Stimulated activated CD8-positive, alpha-beta memory T cell treated with anti-CD3 and anti-CD28 coated beads, Interleukin-15, amount 100 ng/mL, for 24 hours (primary cell): ENCODE measurements around the gene OGG1.

Experiments
- DNase-seq: peaks from one replicate; pipeline ENCODE4 v3.0.0-alpha.2; 2020; ENCODE audit warnings: low read depth

Gene OGG1

DNA sequence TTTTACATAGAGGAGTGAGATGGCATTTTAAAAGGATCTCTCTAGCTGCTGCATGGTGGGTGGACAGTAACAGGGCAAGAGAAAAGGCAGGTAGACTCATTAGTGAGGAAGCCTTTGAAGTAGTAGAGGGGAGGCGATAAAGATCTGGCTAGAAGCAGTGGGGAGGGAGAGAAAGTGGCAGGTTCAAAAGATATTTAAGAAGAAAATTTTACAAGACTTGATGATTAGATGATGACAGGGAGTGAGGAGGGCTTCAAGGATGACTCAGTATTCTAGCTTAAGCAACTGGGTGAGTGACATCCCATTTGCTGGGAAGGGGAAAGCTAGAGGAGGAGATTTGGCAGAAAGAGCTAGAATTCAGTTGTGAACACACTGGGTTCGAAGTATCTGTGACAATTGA lies 22.0 kb upstream of the OGG1 start:
- DNase-seq = no peak

DNA sequence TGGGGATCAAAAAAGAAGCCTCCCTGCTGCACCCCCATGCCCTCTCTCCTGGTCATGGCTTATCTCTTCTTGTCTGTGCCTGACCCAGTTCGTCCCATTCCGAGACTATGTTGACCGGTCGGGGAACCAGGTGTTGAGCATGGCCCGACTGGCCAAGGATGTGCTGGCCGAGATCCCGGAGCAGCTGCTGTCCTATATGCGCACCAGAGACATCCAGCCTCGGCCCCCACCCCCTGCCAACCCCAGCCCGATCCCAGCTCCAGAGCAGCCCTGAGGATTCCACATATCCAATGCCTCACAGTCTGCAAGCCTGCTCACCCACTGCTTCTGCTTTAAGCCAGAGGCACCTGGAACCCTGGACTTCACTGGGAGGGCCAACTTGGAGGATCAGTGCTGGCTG lies 20.3 kb upstream of the OGG1 start:
- DNase-seq = no peak

DNA sequence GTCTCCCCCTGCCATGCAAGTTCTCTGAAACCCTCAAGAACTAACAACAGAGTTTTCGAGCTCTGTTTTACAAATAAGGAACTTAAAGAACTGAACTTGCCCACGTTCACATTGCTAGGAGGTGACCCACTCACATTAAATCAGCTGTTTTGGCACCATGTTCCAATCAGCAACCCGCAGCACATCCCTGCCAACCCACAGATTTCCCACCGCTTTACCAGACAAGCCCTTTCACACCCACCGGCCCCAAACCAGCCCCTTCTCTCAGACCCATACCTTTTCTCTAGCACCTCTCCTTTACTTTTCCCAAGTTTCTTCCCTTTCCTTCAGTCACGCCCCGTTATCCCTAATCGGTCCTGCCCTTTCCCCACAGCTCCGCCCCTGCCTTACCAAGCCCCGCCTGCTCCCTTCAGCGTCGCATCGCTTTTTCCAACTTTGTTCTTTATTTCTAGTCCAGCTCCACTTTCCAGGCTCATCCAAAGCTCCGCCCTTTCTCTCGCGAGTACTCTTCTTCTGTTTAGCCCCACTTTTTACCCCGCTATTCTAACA lies 19.0 kb upstream of the OGG1 start:
- no peak for DNase-seq

DNA sequence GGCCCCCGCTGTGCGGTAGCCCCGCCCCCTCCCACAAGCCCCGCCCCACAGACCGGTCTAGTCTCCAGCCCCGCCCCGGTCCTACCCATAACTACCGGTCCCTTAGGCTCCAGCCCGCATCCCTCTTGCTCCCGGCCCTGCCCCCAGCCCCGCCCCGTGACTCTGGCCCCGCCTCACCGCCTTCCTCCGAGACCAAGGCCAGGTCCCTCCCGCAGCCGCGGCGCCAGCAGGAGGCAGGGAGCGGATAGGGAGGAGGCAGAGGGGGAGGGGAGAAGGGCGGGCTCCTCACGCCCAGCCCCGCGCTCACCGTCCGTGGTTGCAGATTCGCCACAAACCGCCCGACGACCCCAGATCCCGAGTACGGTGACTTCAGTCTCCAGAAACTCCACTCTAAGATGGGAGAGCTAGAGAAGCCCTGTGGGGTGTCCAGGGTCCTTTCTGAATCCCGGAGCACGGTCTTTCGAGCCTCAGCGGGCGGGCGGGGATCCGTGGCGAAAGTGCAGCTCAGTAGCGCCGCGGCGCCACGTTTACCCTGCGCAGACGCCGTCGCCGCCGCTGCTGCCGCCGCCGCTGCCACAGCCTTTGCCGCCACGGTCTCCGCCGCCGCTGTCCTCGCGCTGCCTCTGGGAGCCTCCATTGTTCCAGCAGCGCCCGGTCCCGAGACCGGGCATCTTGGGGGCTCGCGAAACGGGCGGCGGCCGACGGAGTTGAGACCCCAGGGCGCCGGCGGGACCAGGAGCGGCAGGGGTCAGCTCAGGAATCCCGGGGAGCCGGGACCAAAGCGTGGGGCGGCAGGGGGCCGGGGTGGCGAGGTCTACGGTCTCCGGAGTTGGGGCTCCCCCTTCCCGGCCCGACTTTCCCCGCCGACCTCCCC lies 18.3 kb upstream of the OGG1 start, which contains the start of gene BRPF1:
Gene BRPF1 (plus strand): TSS at position 530 of the 874 bp plus-strand sequence. CDS start 2,406 bp downstream, outside the sequence.
- DNase-seq = peak; percentile 97

DNA sequence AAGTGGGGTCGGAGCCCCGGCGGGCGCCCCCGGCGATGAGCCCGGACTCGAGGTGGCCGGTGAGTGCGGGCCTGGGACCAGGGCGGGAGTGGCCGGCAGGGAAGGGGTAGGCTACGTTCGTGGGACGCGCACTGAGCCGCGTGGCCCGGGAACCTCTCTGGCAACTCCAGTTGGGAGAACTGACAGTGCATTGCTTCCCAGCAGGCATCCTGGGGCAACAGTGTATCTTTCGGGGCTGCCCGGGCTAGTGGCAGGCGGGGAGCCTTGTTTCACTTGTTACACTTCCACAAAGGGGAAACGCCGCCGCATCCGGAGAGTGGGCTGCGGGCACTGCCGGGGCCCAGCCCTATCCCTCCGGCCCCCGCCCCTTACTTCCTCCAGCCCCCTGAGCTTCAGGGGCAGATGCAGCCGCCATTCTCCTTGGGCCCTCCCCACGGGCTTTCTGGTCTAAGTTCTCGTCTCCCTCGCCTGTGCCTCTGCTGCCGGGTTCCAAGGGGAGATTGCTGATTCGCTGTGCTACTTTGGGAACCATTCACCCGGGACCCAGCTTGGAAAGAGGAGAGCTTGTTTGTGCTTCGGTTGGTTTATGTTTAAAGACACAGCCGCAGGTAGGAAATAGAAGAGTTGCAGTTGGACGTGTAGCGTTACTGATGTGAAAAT lies 17.5 kb upstream of the OGG1 start:
- DNase-seq = no peak

DNA sequence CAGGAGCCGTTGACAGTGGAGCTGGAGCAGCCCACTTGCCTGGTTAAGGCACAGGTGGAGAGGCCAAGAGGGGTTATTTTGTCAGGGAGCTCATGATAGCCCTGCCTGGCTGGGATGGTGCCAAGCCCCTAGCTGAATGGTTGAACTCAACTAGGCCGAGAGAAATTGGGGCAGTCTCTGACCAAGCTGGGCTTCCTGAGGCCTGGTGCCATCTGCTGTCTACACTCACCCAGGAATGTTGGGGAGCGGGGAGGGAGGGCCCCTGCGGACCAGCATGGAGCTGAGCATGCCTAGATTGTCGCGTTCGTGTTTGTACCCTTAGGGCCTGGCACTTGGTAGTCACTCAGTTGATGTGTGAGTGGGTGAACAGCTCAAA lies 17.0 kb upstream of the OGG1 start:
- no peak for DNase-seq

DNA sequence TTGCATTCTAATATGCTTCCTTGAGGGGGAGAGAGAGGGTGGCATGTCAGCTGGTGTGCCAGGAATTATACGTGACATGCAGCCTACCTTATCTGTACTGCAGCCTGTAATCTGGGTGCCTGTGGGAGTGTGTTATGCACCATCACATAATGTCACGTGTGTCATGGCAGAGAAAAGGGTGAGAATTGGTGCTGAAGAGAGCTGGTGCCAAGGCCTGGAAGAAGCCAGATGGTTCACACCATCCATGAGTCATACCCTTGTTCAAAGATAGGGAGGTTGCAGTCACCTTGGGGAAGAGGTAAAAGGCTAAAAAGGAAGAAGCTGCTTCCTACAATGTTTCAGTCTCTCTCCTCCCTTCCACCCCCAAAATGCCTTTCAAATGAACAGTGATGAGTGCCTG lies 12.9 kb upstream of the OGG1 start:
- no peak for DNase-seq

DNA sequence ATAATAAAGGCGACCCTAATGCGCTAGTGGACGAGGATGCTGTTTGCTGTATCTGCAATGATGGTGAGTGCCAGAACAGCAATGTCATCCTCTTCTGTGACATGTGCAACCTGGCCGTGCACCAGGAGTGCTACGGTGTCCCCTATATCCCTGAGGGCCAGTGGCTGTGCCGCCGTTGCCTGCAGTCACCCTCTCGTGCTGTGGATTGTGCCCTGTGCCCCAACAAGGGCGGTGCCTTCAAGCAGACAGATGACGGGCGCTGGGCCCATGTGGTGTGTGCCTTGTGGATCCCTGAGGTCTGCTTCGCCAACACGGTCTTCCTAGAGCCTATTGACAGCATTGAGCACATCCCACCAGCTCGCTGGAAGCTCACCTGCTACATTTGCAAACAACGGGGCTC lies 10.6 kb upstream of the OGG1 start:
- DNase-seq = no peak

DNA sequence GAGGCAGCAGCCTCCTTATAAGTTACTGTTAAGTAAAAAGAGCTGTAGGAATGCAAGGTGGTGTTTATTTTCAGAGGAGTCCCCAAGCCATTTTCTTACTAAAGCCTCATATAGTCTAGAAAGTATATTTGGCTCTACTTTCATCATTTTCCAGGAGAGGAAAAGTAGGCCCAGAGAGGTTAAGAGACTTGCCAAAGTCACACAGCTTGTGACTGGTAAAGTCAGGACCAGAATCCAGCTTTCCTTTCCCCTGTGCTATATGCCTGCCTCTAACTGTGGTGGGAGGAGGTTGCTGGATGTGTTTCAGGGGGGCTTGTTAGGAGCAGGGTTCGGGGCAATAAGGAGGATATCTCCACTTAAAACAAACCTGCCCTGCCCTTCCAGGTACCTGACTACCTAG lies 7.2 kb upstream of the OGG1 start:
- no peak for DNase-seq

DNA sequence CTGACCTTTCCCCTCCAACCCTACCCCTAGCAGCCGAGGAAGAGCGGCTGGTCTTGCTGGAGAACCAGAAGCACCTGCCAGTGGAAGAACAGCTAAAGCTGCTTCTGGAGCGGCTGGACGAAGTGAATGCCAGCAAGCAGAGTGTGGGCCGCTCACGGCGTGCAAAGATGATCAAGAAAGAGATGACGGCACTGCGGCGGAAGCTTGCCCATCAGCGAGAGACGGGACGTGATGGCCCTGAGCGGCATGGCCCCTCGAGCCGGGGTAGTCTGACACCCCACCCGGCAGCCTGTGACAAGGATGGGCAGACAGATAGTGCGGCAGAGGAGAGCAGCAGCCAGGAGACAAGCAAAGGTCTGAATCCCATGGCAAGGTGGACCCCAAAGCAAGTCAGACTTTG lies 6.2 kb upstream of the OGG1 start:
- DNase-seq = no peak

DNA sequence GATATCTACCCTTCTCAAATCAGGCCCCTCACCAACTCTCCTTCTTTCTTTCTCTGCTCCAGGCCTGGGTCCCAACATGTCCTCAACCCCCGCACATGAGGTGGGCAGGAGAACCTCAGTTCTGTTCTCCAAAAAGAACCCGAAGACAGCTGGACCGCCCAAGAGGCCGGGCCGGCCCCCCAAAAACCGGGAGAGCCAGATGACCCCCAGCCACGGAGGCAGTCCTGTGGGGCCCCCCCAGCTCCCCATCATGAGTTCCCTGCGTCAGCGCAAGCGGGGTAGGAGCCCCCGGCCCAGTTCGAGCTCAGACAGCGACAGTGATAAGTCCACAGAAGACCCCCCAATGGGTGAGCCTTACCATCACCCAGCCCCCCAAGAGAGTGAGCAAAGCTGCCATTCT lies 5.6 kb upstream of the OGG1 start:
- DNase-seq = no peak

DNA sequence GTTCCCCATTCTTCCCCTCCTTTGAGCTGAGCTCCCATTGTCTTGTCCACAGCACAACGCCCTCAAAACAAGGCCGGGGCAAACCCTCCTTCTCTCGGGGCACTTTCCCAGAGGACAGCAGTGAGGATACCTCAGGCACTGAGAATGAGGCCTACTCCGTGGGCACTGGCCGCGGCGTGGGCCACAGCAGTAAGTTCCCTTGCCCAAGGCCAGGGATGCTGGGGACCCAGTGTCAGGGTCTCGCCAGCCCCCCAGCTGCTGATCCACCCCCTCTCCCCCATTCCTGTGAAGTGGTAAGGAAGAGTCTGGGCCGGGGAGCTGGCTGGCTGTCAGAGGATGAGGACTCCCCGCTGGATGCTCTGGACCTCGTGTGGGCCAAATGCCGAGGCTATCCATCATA lies 4.2 kb upstream of the OGG1 start:
- DNase-seq = no peak

DNA sequence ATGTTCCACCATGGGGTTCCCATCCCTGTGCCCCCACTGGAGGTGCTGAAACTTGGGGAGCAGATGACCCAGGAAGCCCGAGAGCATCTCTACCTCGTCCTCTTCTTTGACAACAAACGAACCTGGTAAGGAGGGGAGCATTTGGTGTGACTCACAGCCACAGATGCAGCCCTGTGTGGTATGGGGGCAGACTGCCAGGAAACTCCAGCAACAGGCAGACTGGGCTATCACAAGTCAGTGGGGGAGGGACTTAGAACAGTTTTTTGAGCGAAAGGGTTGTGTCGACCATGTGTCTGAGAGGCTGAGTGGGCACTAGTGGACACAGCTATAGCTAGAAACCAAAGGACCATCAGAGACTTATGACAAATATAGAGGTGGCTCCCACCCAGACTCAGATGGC lies 3.4 kb upstream of the OGG1 start:
- no peak for DNase-seq

DNA sequence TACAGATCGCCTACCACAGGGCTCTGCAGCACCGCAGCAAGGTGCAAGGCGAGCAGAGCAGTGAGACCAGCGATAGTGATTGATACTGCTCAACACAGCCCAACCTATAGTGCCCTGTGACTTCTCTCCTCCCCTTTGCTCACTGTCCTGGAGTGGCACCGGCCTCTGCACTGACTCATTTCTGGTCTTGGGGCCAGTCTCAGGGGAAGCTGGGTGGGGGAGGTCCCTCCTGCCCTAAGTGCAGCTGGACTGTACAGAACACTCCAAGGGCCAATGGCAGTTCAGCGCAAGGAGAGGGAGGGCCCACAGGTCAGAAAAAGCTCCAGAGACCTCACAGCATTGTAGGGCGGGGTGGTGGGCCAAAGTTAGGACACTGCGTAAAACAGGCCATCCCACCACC lies 2.5 kb upstream of the OGG1 start:
- DNase-seq = no peak

DNA sequence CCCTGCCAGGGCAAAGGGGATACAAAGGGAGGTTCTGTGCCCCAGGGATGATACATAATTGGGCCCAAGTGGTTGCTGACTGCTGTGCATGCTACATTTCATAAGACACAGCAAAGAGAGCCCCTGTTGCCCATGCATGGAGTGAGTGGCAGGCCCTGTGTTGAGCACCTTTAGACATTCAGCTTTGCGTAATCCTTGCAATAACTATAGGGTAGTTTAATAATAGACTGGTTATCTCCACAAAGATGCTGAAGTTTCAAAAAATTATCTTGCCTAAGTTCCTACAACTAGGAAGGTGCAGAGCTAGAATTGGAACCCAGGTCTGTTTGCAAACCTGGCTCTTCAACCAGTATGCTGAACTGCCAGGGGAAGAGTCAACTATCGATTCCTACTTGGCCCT lies 1.7 kb upstream of the OGG1 start:
- no peak for DNase-seq

DNA sequence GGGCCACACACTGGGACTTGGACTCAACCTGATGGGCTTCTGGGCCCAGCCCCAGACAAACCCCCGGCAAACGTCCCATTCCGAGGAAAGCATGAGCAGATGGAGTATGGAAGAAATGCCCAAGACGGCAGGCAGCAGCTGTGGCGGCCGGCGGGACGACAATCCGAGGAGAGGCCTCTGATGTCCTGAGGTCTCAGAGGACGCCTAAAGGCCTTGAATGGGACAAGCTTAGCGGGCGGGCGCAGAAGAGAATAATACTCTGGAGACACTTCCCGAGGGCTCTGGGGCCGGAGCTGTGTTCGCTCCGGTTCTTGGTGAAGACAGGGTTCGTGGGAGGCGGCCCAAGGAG lies 482 bp upstream of the OGG1 start:
- no peak for DNase-seq

DNA sequence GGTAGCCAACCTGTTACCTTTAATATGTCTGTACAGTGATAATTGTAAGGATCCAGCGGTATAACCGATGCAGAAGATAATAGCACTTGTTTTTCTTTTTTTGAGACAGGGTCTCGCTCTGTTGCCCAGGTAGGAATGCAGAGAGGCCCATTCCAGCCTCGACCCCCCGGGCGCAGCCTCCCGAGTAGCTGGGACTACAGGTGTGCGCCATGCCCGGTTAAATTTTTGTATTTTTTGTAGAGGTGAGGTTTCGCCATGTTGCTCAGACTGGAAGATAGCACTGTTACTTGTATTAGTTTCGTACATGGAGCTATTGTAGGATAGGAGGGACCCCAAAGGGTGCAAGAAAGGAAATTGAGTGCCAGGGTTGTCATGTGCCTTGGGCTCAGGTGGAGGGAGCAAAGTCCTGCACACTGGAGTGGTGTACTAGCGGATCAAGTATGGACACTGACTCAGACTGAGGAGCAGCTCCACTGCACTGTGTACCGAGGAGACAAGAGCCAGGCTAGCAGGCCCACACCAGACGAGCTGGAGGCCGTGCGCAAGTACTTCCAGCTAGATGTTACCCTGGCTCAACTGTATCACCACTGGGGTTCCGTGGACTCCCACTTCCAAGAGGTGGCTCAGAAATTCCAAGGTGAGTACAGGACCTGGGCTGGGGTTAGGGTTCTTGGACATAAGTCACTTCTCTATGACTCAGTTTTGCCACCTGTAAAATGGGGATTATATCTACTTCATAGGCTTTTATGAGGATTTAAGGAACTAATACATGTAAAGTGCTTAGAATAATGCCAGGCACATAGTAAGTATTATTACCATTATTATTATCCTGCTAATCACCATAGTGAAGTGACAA lies 1.0 kb downstream of the OGG1 start:
- DNase-seq = no peak

DNA sequence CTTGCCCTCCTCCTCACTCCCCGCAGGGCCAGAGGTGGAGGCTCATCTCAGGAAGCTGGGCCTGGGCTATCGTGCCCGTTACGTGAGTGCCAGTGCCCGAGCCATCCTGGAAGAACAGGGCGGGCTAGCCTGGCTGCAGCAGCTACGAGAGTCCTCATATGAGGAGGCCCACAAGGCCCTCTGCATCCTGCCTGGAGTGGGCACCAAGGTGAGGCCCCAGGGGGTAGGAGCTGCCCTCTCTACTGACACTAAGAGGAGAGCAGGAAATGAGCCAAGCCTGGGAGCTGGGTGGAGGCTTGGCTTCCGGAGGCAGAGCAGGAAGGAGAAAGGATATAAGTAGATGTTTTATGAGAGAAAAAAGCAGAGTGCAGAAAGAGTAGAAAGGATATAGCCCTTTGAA lies 4.9 kb downstream of the OGG1 start:
- DNase-seq = no peak

DNA sequence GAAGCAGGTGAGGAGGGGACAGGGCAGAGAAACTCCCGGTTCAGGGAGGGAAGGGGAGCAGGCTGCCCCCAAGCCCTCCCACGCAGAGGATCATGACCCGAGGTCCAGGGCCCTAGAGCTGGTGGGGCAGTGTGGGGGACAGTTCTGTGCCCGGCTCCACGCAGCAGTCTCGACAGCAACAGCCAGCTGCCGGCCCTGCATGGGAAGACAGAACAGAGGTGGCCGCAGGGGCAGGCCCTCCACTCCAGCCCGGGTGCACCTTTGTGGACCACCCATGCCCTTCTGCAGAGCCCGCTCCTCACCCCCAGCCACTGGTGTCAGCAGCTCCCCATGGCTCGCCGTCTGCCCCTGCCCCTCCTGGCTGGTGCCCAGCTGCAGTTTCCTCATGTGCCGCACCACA lies 7.7 kb downstream of the OGG1 start:
- no peak for DNase-seq

DNA sequence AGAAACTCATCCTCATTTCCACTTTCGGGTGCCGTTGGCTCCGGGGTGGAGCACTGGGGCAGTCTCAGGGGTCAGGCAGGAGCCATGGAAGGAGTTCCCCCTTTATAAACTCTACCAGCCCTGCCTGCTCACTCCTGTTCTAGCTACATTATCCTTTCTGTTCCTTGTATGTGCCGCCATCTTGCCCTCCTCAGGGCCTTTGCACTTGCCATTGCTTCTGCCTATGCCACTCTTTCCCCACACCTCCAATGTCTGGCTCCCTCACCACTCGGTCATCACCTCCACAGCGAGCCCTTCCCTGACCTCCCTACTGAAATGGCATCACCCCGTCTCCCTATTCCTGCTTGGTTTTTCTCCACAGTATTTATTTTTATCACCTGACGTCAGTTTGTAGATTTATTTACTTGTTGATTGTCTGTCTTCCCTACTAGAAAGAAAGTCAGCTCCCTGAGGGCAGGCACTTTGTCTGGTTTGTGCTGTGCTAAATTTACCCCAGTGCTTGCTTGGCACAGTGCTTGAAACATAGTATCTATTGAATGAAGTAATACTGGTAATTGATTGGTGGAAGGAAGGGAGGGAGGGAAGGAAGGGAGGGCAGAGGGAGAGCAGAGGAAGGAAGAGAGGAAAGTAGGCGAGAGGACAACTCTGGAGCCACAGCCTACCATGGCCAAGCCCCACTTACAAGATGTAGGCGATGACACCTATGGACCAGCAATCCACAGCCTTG lies 11.2 kb downstream of the OGG1 start:
- DNase-seq = no peak

DNA sequence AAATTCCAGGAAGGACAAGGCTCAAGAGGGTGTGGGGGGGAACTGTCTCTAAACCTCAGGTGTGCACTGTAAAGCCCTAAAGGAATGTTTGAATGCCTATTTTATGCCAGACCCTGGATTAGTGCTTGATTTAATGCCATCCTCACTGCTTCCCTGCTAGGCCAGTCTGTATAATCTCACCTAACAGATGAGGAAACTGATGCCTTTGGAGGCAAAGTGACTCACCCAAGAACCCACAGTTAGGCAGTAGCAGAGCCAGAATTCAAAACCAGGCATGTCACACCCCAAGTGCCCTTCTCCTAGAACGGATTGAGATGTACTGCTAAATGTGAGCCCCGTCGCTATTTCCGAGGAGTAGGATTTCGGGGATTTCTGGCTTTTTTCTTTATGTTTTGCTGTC lies 12.2 kb downstream of the OGG1 start:
- no peak for DNase-seq

DNA sequence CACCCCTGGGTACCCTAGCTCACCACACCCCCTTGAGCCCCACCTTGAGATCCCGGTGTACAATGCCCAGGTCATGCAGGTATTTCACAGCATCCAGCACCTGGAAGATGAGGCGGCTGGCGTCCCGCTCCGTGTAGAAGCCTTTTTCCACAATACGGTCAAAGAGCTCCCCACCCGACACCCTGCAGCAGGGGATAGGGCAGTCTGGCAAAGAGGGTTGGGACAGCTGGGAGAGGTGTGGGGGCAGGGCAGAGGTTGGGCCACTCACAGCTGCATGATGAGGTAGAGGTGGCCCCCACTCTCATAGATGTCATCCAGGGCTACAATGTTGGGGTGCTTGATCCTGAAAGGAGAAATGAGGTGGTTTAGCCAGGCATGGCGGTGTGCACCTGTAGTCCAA lies 13.1 kb downstream of the OGG1 start:
- no peak for DNase-seq
